HG02840 (cell line): ENCODE results near the gene SPCS2.
A peak's percentile ranks its signal among the peaks of the same experiment; 100 is the strongest.

Experiments
- ATAC-seq: cut with Tn5 transposase; IDR thresholded peaks from one replicate; pipeline ENCODE4 v1.9.1; 2021; ENCODE audit warnings: mild to moderate bottlenecking, moderate library complexity, moderate number of reproducible peaks; ENCODE audit not compliant: unreplicated experiment, low FRiP score

Gene SPCS2

GRCh38 chr11:74948898-74949752 lies at the start of gene SPCS2, which contains the start of gene XRRA1:
Gene SPCS2, plus strand, starts transcription at chr11:74949266. Its CDS starts 20 bp downstream, at chr11:74949286.
Gene XRRA1, minus strand, starts transcription at chr11:74949091. Its CDS starts 8,213 bp downstream, at chr11:74940878.
- ATAC-seq = peak; percentile 90

DNA sequence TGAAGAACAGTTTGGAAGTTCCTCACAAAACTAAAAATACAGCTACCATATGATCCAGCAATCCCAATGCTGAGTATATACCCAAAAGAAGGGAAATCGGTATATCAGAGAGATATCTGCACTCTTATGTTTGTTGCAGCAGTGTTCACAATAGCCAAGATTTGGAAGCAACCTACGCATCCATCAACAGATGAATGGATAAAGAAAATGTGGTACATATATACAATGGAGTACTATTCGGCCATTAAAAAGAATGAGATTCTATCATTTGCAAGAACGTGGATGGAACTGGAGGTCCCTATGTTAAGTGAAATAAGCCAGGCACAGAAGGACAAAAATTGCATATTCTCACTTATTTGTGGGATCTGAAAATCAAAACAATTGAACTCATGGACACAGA lies 46.7 kb upstream of the SPCS2 start:
- no peak for ATAC-seq

DNA sequence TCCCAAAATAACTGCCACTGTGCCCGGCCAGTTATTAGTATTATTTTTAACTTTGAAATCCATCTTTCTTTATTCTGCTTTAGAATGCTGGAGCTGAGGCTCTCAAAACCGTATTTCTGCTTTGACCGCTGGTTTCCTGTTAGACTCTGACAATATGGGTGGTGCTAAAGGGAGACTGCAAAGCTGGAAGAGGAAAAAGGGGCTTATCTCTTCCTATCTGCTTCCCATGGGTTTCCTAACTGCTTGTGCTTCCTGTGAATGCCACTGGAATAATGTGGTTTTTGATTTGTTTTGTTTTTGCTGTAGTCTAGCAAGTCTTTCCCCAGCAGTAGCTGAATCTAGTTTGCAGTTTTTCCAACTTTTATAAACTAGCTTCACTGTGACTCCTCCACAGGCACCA lies 43.7 kb upstream of the SPCS2 start:
- no peak for ATAC-seq

DNA sequence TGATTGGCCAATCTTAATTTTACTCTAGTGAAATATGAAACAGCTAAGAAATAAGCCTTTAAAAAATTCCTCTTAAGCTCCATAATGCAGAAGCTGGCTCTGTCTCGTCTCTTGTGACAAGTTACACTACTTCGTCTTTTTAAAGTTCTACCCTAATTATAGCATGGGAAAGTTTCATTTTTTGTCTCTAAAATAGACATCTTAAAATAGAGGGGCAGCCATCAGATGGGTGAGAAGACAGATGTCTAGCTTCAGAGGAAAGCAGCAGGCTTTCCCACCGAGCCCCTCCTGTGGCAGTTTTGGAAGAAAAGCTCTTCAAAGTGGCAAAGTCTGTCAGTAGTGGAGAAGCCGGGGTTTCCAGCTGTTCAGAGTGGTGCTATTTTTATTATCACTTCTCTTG lies 39.7 kb upstream of the SPCS2 start:
- ATAC-seq = no peak

- no peak for ATAC-seq
These were observed 39.3 kb upstream of the SPCS2 start for GRCh38 chr11:74909812-74910211.

- no peak for ATAC-seq
These were observed 25.9 kb upstream of the SPCS2 start for GRCh38 chr11:74923125-74923524.

DNA sequence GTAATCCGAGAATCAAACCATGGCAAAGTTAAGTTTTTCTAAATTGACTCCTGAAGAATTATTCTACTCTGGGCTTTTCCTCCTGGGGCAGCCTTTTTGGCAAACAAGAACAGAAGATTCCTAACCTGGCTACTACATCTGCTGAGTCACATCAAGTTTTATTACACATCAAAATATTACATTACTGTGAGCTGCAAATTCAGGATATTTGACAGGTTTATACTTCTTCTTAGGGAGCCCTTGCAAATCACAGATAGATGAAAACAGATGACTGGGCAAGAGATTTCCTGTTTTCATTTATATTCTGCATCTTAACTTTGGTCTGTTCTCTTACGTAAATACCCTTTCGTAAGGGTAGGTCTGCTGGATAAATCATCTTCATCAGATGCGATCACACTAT lies 23.8 kb upstream of the SPCS2 start:
- ATAC-seq = no peak

- no peak for ATAC-seq
These were observed 22.6 kb upstream of the SPCS2 start for GRCh38 chr11:74926304-74927030.

DNA sequence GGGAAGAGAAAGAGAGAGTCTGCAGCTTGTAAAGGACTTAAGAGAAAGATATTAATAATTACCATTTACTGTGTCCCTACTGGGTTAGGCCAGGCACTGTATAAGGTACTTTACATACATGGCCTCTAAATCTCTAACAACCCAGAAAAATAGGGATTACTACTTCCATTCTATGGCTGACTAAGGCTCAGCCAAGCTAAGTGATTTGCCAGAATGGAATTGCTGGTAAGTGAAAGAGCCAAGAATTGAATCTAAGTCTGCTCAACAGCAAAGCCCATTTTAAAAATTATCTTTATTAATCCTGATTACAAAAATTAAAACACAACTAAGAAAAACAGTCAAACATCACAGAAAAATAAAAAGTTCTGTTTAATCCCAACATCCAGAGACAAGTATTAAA lies 21.6 kb upstream of the SPCS2 start:
- ATAC-seq = no peak

DNA sequence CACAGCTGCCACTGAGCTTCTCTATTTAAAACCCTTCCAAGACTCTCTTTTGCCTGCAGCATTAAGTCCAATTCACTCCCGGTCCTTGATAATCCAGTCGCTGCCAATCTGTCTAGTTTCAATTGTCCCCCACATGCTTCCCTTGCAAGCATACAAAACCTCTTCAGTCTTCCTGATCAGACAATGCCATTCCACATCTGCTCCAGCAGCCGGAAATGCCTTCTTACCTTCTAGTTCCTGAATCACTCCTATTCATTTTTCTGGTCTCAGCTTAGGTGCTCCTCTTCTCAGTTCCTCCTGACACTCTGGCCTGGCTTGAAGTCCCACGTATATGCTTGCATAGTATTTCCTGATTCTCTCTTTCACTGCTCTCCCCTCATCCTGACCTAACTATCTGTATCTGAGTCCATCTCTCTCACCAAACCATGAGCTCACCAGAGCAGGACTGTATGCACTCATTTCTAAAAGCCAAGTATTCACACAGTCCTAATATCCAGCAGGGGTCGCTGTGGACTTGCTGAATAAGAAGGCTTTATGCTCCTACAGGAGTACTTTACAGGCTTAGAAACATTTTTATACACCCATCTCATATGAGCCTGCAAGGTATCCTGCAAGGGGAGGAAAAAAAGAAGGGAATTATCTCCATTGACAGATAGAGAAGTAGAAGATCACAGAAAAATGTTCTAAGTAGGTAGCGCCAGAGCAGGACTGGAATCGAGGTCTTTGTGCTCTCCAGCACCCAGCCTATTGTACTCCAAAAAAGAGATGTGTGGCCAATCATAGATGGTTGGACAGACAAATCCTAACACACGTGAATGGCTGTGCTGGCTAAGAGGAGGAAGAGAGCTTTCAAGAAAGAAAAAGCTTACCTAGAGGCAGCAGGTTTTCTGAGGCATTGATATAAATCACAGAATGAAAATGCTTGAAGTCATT lies 19.4 kb upstream of the SPCS2 start:
- no peak for ATAC-seq

DNA sequence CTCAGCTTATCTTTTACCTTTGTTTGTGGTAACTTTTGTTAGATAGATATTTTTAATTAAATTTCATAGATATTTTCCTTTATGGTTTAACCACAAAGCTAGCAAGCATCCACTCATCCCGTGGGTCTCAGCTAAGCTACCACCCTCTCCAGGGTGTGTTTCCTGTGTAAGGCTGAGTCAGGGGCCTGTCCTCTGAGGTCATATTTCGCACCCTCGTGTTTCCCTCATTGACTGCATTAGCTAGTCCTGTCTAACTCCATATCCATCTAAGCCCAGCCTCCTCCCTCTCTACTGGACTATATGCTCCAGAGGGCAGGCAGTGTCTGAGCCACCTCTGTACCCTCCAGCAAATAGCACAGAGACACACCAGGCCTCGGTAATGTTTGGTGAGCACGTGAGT lies 16.9 kb upstream of the SPCS2 start:
- ATAC-seq = no peak

DNA sequence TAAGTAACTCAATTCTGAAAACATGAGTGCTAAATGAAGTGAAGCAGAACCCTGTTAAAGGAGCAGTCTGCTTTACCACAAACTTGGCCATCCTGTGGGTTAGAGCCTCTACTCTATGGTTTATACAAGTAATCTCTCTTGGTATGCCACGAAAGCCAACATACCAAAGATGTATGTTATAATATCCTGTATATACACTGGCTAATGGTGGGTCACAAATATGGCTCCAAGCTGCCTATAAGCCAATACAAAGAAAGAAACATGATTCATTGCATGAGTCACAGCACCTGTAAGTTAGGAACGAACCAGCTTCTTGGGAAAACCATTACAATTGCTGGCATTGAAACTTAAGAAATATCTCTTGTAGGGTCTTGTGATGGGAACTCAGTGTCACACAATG lies 16.3 kb upstream of the SPCS2 start:
- no peak for ATAC-seq

DNA sequence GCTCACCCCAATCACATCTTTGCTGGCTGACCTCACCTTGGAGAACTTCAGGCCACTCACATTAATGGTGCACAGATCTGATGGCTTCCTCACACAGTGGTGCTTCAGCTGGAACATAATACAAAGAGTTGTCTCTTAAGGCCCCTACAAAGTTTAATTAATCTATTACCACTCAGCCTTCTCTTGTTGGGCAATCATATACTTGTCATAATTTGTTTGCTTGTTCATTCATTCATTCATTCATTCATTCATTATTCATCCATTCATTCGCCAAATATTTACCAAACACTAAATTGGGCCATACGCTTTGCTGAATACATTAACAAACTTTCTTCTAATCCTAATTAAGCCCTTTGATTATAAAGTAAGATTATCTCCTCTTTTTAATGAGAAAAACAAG lies 15.3 kb upstream of the SPCS2 start:
- no peak for ATAC-seq

- ATAC-seq = no peak
These were observed 13.8 kb upstream of the SPCS2 start for GRCh38 chr11:74935285-74935684.

DNA sequence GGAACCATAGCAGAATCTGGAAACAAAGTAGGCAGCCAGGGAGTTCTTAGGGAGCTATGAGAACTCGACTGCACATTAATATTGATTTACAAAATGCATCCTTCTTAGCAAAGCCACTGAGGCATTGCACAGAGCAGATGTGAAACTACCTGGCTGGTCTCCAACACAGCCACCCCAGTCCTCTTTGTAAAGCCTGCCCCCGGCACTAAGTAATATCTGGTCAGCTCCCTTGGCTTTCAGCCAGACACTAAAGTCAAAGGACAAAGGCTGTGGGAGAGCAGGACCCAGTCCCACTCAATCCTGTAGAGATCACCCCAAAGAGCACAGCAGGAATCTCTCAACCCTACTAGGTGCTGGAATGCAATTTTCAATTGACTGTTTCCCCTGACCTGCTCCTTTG lies 13.0 kb upstream of the SPCS2 start:
- ATAC-seq = no peak

- no peak for ATAC-seq
These were observed 12.1 kb upstream of the SPCS2 start for GRCh38 chr11:74936976-74937375.

DNA sequence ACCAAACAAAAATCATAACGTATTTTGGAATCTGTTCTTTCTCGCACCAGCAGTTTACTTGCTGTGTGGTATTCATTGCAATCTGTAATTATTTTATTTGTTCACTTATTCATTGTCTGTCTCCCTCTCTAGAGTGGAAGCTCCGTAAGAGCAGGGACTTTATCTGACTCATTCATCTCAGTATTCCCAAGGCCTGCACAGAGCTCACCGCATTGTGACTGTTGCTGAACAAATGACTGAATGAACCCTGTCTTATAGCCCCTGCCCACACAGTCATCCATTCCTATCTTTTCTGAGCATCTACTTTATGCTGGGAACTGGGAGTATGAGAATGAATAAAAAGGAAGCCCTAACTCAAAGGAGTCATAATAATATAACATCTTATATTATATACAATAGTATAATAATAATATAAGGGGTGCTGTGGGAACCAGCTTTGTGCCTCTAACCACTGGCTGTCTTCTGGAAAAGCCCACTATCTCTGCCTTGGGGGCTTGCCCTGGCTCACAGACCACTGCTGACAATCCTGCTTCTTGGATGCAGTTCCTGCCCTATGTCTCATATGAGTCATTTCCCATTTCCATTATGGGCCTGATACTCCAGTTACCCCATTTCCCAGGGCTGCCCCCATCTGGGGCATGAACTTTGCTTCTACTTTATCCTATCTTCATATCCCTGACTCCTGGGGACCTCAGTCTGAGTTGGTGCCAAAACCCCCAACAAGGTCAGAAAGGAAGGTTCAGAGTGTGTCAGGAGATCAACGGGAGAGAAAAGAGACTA lies 11.2 kb upstream of the SPCS2 start:
- ATAC-seq = no peak

- no peak for ATAC-seq
These were observed 7.6 kb upstream of the SPCS2 start for GRCh38 chr11:74941492-74941891.

- no peak for ATAC-seq
These were observed 6.8 kb upstream of the SPCS2 start for GRCh38 chr11:74942073-74942759.
